HL-60 (cell line): ENCODE results near the gene C1orf146.

Experiments
- DNase-seq, 2 experiments: peaks; one replicate each; pipeline ENCODE4 v3.0.0-alpha.2; 2010 to 2020; ENCODE audit warnings: low read depth in 1 of 2, low spot score in 1 of 2
- H3K27ac ChIP-seq: fragments of 250-450 bp; sonication (Bioruptor Pico); replicated peaks from 2 replicates; pipeline ENCODE4 v1.5.1; 2020; ENCODE audit warnings: mild to moderate bottlenecking, moderate library complexity
- H3K27me3 ChIP-seq: fragments of 250-450 bp; sonication (Bioruptor Pico); 2 replicates; pipeline ENCODE4 v1.5.1; 2021; ENCODE audit warnings: mild to moderate bottlenecking, moderate library complexity; ENCODE audit not compliant: insufficient read depth, poor library complexity, severe bottlenecking
- H3K4me3 ChIP-seq: replicated peaks from 2 replicates; pipeline ENCODE4 v1.5.1; 2011; ENCODE audit warnings: mild to moderate bottlenecking, control low read depth, low read length; ENCODE audit not compliant: insufficient read depth
- CTCF ChIP-seq: IDR thresholded peaks from one replicate; pipeline ENCODE4 v1.5.1; 2011; ENCODE audit warnings: low read length, control low read depth, inconsistent platforms; ENCODE audit not compliant: insufficient read depth
- GABPA ChIP-seq: IDR thresholded peaks from 2 replicates; pipeline ENCODE4 v1.6.1; 2012; ENCODE audit warnings: low read depth
- POLR2AphosphoS5 ChIP-seq: IDR thresholded peaks from 2 replicates; pipeline ENCODE4 v1.6.1; 2012; ENCODE audit warnings: low read depth
- REST ChIP-seq: IDR thresholded peaks from 2 replicates; pipeline ENCODE4 v1.6.1; 2012; ENCODE audit warnings: low read depth; ENCODE audit not compliant: insufficient replicate concordance
- SPI1 ChIP-seq: IDR thresholded peaks from 2 replicates; pipeline ENCODE4 v1.6.1; 2012; ENCODE audit warnings: low read depth, mild to moderate bottlenecking, borderline replicate concordance

The C1orf146 gene

GRCh38 chr1:92262516-92262915 lies 44.8 kb downstream of the C1orf146 start:
- Histone ChIP-seq H3K27ac (no peak overlapping the region), H3K27me3 (no peaks in the 10 kb centered on the region), H3K4me3 (no peak overlapping the region)
- no peak for DNase-seq
- TF ChIP-seq SPI1 (no peak), CTCF (no peak), GABPA (no peak), POLR2AphosphoS5 (no peak), REST (no peak)

- Histone ChIP-seq H3K4me3 (no peak overlapping the region), H3K27me3 (no peaks in the 10 kb centered on the region), H3K27ac (no peak overlapping the region)
- no peak for DNase-seq
- TF ChIP-seq SPI1, result no peak
- no peak for TF ChIP-seq GABPA
- TF ChIP-seq CTCF, result no peak
- TF ChIP-seq POLR2AphosphoS5, result no peak
- TF ChIP-seq REST, result no peak
Observed at GRCh38 chr1:92273039-92273438, 55.3 kb downstream of the C1orf146 start.

GRCh38 chr1:92274939-92275338 lies 57.2 kb downstream of the C1orf146 start:
- TF ChIP-seq GABPA (no peak), CTCF (no peak), SPI1 (no peak), POLR2AphosphoS5 (no peak), REST (no peak)
- Histone ChIP-seq H3K27ac (no peak overlapping the region), H3K4me3 (no peak overlapping the region)

More at GRCh38 chr1:92274939-92275338, 57.2 kb downstream of the C1orf146 start:
- no peaks in the 10 kb centered on the region for H3K27me3 ChIP-seq
- DNase-seq, result no peak
